ENCODE results near the gene BICRA. TPM values are rescaled to one million over a fixed set of nuclear protein-coding genes. Genes with fewer than 3 reads are reported as not detected.
"Not testable (repeated sequence)": the region's sequence is repeated elsewhere in the genome, so short reads cannot be mapped to it uniquely, and the experiment has no call there.

The BICRA gene
- total and polyA plus RNA-seq, 2 donors: 5.9 to 10.9 TPM

- Histone ChIP-seq H3K36me3 (ENCODE audit: insufficient read depth) (no peaks in the 10 kb centered on the region), H3K4me3 (ENCODE audit: low read depth, low read length) (peak overlapping the region; percentile 17), H3K4me1 (ENCODE audit: insufficient read depth) (peaks cover 2% of the 10 kb centered on the region), H3K27ac (ENCODE audit: low read depth) (peak overlapping the region; percentile 92)
- 10% methylated on average over 26 of the region's 26 CpGs for WGBS
- DNase-seq (ENCODE audit: extremely low spot score): peak; percentile 73
These were observed 110.3 kb downstream of the BICRA start for GRCh38 chr19:47719047-47719859.

GRCh38 chr19:47720669-47721422 is 111.9 kb downstream of the BICRA start:
- Histone ChIP-seq H3K36me3 (ENCODE audit: insufficient read depth) (no peaks in the 10 kb centered on the region), H3K4me1 (ENCODE audit: insufficient read depth) (peaks cover 2% of the 10 kb centered on the region), H3K4me3 (ENCODE audit: low read depth, low read length) (no peak overlapping the region), H3K27ac (ENCODE audit: low read depth) (peak overlapping the region; percentile 28)
- 66% methylated on average over 14 of the region's 14 CpGs for WGBS
- DNase-seq (ENCODE audit: extremely low spot score): no peak

- no peak for DNase-seq (ENCODE audit: extremely low spot score)
- Histone ChIP-seq H3K27ac (ENCODE audit: low read depth) (no peak overlapping the region), H3K4me3 (ENCODE audit: low read depth, low read length) (no peak overlapping the region), H3K4me1 (ENCODE audit: insufficient read depth) (peaks cover 4% of the 10 kb centered on the region), H3K36me3 (ENCODE audit: insufficient read depth) (no peaks in the 10 kb centered on the region)
- WGBS: 20% methylated on average over 7 of the region's 7 CpGs
These were observed 114.6 kb downstream of the BICRA start for GRCh38 chr19:47723581-47723940.

GRCh38 chr19:47725759-47726401 is 116.9 kb downstream of the BICRA start:
- no peak for DNase-seq (ENCODE audit: extremely low spot score)
- Histone ChIP-seq H3K27ac (ENCODE audit: low read depth) (peak overlapping the region; percentile 35), H3K4me3 (ENCODE audit: low read depth, low read length) (no peak overlapping the region), H3K4me1 (ENCODE audit: insufficient read depth) (peaks cover 4% of the 10 kb centered on the region), H3K36me3 (ENCODE audit: insufficient read depth) (peaks cover 3% of the 10 kb centered on the region)
- WGBS: 82% methylated on average over 48 of the region's 48 CpGs

- peaks cover 4% of the 10 kb centered on the region for H3K36me3 ChIP-seq (ENCODE audit: insufficient read depth)
- DNase-seq (ENCODE audit: extremely low spot score): no peak
- no peak overlapping the region for H3K4me3 ChIP-seq (ENCODE audit: low read depth, low read length)
- 71% methylated on average over 4 of the region's 4 CpGs for WGBS
- peak overlapping the region; percentile 35 for H3K27ac ChIP-seq (ENCODE audit: low read depth)
- peaks cover 4% of the 10 kb centered on the region for H3K4me1 ChIP-seq (ENCODE audit: insufficient read depth)
These were observed 117.5 kb downstream of the BICRA start for GRCh38 chr19:47726467-47726866.

GRCh38 chr19:47728295-47728694 is 119.4 kb downstream of the BICRA start:
- not testable (repeated sequence) for H3K27ac ChIP-seq (ENCODE audit: low read depth); H3K36me3 ChIP-seq (ENCODE audit: insufficient read depth); DNase-seq (ENCODE audit: extremely low spot score); H3K4me3 ChIP-seq (ENCODE audit: low read depth, low read length); H3K4me1 ChIP-seq (ENCODE audit: insufficient read depth)
- WGBS: 89% methylated on average over 4 of the region's 4 CpGs

- Histone ChIP-seq H3K4me1 (ENCODE audit: insufficient read depth) (peaks cover 2% of the 10 kb centered on the region), H3K36me3 (ENCODE audit: insufficient read depth) (peaks cover 4% of the 10 kb centered on the region), H3K27ac (ENCODE audit: low read depth) (peak overlapping the region; percentile 87), H3K4me3 (ENCODE audit: low read depth, low read length) (no peak overlapping the region)
- DNase-seq (ENCODE audit: extremely low spot score): no peak
- 25% methylated on average over 9 of the region's 9 CpGs for WGBS
These were observed 120.5 kb downstream of the BICRA start for GRCh38 chr19:47729468-47729798.

GRCh38 chr19:47729799-47730520 is 121.0 kb downstream of the BICRA start:
- DNase-seq (ENCODE audit: extremely low spot score): no peak
- Histone ChIP-seq H3K36me3 (ENCODE audit: insufficient read depth) (peaks cover 4% of the 10 kb centered on the region), H3K4me3 (ENCODE audit: low read depth, low read length) (no peak overlapping the region), H3K27ac (ENCODE audit: low read depth) (peak overlapping the region; percentile 87), H3K4me1 (ENCODE audit: insufficient read depth) (peaks cover 2% of the 10 kb centered on the region)
- 44% methylated on average over 30 of the region's 30 CpGs for WGBS

- Histone ChIP-seq H3K27ac (ENCODE audit: low read depth) (no peak overlapping the region), H3K36me3 (ENCODE audit: insufficient read depth) (peaks cover 6% of the 10 kb centered on the region), H3K4me3 (ENCODE audit: low read depth, low read length) (no peak overlapping the region), H3K4me1 (ENCODE audit: insufficient read depth) (peaks cover 2% of the 10 kb centered on the region)
- 88% methylated on average over 8 of the region's 8 CpGs for WGBS
- no peak for DNase-seq (ENCODE audit: extremely low spot score)
These were observed 121.6 kb downstream of the BICRA start for GRCh38 chr19:47730521-47730889.

GRCh38 chr19:47730910-47731309 is 122.0 kb downstream of the BICRA start:
- DNase-seq (ENCODE audit: extremely low spot score): no peak
- Histone ChIP-seq H3K36me3 (ENCODE audit: insufficient read depth) (peaks cover 6% of the 10 kb centered on the region), H3K4me1 (ENCODE audit: insufficient read depth) (peaks cover 2% of the 10 kb centered on the region), H3K27ac (ENCODE audit: low read depth) (no peak overlapping the region), H3K4me3 (ENCODE audit: low read depth, low read length) (no peak overlapping the region)
- 93% methylated on average over 8 of the region's 8 CpGs for WGBS

- 78% methylated on average over 4 of the region's 4 CpGs for WGBS
- Histone ChIP-seq H3K27ac (ENCODE audit: low read depth) (no peak overlapping the region), H3K36me3 (ENCODE audit: insufficient read depth) (peaks cover 6% of the 10 kb centered on the region), H3K4me3 (ENCODE audit: low read depth, low read length) (no peak overlapping the region), H3K4me1 (ENCODE audit: insufficient read depth) (no peaks in the 10 kb centered on the region)
- no peak for DNase-seq (ENCODE audit: extremely low spot score)
These were observed 126.2 kb downstream of the BICRA start for GRCh38 chr19:47735131-47735530.

- 91% methylated on average over 48 of the region's 48 CpGs for WGBS
- H3K4me3 ChIP-seq (ENCODE audit: low read depth, low read length): no peak overlapping the region
- peaks cover 2% of the 10 kb centered on the region for H3K36me3 ChIP-seq (ENCODE audit: insufficient read depth)
- DNase-seq (ENCODE audit: extremely low spot score): no peak
- H3K4me1 ChIP-seq (ENCODE audit: insufficient read depth): peaks cover 2% of the 10 kb centered on the region
- no peak overlapping the region for H3K27ac ChIP-seq (ENCODE audit: low read depth)
These were observed 132.1 kb downstream of the BICRA start for GRCh38 chr19:47740866-47741519.

GRCh38 chr19:47741544-47742140 is 132.7 kb downstream of the BICRA start:
- no peak for DNase-seq (ENCODE audit: extremely low spot score)
- 82% methylated on average over 15 of the region's 15 CpGs for WGBS
- Histone ChIP-seq H3K4me1 (ENCODE audit: insufficient read depth) (peaks cover 2% of the 10 kb centered on the region), H3K4me3 (ENCODE audit: low read depth, low read length) (no peak overlapping the region), H3K36me3 (ENCODE audit: insufficient read depth) (peaks cover 2% of the 10 kb centered on the region), H3K27ac (ENCODE audit: low read depth) (no peak overlapping the region)
